ENCODE measurements around the gene DAB2IP.

GRCh38 chr9:121662891-121663580 is 11.6 kb downstream of the DAB2IP start:
- TF ChIP-seq MAX (CRISPR knock-in tag; IDR thresholded peaks at IDR 0.05) (no peak), CTCF (IDR thresholded peaks at IDR 0.05) (no peak), ATF2 (CRISPR knock-in tag; IDR thresholded peaks at IDR 0.05; ENCODE audit: borderline replicate concordance, low read depth) (no peak), ZNF219 (CRISPR knock-in tag; IDR thresholded peaks at IDR 0.05; ENCODE audit: borderline replicate concordance) (no peak), USF2 (CRISPR knock-in tag; IDR thresholded peaks at IDR 0.05) (no peak)
